CD4-positive, alpha-beta T cell treated with Interleukin-17A for 1 hour (primary cell): Measurements from ENCODE around the gene DNM3.

Source experiments
- DNase-seq: peaks from one replicate; pipeline ENCODE4 v3.0.0-alpha.2; 2020

Gene DNM3

DNA sequence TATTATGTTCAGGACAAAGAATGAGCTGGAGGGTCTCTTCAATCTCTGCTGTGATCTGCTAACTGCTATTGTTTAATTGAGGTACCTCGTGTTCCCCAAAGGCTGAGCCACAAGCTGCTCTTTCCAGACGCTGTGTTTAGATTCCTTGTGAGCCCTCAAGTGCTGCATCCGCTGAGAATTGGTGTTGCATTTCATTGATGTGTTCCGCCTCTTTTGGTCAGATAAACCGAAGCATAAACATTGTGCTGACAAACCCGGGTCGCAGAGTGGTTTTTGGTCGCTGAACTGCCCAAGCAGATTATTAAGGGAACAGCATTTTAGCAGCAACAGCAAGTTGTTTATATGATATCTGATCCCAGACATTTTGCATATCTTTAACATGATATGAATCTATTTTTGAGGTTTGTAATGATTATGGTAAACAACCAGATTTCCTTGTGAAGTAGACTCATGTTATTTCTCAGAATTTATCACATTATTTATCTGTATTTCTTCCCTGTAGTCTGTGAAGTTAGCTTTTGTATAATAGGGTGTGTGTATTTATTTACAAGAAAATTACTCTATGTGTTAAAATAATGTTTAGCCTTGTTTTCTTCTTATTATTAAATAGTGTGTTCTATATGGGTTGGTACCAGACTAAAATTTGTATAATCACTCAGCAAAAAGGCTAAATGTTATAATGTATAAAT is 362.0 kb downstream of the DNM3 start:
- DNase-seq = peak; percentile 10

DNA sequence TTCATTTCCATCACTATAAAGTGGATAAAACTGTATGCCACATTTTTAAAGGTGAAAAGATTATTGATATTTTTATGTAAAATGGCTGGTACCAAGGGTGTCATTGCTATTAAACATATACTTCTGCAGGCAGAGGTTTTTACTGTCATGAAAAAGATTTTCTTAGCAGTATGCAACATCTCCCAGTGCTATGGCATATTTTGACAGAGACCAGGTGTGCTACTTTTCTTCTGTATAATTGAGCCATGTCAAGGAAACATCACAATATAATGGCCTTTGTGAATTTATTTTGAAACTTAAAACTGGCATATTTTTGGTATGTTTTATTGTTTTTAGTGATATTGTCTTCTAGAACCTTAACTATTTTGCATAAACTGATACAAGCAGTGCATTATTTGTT is 362.6 kb downstream of the DNM3 start:
- no peak for DNase-seq

DNA sequence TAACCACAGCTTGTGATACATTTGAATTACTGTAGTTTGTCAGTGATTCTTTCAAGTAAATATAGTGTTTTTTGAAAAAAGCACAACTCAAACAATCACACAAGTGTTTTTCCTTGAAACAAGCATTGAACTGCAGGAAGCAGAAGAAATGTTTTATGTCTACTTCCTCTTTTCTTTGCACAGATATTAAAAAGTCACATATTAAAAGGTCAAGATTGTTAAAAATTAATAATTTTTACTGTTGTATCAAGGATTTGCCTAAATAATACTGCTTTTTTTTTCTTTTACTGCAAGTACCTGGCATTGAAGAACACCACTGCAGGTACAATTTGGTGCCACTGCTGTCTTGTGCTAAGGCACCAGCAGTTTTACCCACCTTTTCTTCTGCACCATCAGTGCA is 365.0 kb downstream of the DNM3 start:
- no peak for DNase-seq

DNA sequence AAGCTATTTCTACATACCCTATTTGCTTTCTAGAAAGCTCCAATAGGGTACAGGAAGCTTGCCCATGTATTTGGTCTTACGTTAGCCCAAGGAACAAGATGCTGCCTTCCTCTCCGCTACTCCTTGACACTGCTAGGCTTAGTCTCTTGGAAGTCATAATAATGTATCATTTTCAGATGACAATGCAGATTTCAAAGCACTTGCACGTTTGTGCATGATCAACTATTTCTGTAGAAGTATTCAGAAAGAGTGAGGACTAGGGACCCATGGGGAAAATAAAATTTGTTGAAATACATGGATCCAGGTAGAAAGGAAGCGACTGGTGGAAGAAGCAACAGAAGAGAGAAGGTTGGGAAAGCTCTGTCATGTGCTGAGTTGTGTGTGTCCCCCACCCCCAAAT is 367.3 kb downstream of the DNM3 start:
- no peak for DNase-seq

DNA sequence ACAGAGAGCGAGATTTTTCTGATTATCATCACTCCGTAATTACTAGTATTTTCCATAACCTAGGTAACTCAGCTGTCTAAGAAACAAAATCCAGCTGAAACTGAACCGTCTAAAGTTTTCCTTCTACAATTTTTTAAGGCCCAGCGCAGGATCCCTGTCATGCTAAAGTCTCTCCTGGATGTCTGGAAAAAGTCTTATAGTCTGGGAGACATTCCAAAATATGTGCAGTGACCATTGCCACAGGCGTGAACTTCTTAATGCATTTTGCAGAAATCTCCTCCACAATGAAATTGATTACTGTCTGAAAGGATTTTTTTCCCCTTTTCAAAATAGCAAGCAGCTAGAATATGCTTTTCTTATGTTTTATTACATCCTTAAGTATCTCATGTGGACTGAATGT is 369.9 kb downstream of the DNM3 start:
- DNase-seq = no peak

DNA sequence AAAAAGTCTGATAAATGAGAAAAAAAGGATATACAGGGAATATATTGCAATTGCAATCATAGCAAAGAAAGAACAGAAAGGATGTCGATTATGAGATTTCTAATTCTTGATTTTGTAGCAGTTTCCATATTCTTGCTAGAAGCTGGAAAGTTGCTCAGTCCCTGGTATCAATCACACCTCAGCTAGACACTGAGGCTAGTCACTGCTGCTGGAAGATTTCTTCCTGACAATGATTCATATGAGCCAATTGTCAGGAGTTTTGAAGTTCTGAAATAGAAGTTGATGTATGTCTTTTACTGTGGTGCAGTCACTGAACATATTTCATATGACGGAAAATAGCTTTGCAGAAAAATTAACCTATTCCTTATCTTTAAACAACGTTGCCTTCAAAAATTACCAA is 370.8 kb downstream of the DNM3 start:
- DNase-seq = no peak

DNA sequence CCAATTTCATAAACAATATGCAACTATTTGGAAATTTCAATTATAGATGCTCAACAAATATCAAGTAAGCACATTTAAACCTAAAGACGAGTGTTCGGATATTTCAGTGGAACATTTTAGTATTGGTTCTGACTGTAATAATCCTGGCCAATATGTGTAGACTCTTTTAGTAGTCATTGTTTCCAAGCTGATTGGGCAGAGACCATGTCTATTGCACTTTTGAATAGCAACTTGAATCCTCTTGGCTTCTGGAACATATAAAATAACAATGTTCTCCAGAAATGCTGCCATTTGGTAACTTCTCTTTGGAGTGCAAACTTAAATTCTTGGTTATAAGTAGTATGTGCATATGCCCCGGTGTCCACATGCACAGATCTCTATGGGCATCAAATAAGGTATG is 373.7 kb downstream of the DNM3 start:
- no peak for DNase-seq

DNA sequence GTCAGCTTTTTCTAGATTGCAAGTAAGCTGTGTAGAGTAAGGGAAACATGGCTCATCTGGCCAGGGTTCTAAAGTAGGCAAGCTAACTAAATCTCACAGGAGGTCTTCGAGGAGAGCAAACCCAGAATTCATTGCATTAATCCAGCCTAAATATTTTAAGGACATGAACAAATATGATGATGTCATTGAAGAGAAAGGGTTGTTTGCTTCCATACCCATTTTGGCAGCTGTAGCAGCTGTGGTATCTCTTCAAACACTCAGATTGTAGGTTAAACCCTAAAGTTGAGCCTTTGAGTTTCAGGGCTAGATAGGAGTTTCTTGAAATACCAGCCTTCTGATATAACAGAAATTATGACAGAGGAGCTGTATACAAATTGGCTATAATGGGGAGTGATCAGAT is 378.7 kb downstream of the DNM3 start:
- no peak for DNase-seq

DNA sequence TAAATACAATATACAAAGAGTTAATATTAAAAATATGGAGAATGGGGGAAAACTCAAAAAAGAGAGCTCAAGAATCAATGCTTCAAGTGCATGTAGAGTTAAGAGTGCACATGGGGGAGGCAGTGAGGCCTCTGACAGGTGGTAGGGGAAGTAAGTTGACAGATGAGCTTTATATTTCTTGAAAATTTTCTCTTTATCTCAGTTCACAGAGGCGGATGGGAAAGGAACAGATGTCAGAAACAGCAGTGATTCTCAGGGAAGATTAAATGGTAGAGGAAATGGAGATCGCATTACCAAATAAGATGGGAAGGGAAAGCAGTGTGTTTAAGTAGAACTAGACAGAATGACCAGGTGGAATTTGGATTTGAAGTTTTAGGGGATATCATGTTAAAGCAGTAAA is 379.1 kb downstream of the DNM3 start:
- DNase-seq = no peak

DNA sequence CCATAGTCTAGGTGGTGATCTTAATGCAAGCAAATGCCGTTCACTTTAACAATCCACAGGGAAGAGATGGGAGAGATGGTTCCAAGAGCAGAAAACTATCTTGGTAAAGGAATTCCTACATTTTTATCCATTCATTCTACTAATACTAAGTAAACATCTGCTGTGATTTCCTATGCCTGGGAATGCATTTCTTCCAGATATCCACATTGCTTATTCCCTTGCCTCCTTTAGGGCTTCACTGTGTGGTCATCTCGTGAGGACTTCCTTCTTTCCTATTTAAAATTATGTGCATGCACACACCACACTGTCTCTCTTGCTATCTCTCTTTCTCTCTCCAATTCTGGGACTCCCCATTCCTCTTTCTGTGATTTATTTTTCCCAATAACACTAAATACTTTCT is 380.1 kb downstream of the DNM3 start:
- DNase-seq = no peak

DNA sequence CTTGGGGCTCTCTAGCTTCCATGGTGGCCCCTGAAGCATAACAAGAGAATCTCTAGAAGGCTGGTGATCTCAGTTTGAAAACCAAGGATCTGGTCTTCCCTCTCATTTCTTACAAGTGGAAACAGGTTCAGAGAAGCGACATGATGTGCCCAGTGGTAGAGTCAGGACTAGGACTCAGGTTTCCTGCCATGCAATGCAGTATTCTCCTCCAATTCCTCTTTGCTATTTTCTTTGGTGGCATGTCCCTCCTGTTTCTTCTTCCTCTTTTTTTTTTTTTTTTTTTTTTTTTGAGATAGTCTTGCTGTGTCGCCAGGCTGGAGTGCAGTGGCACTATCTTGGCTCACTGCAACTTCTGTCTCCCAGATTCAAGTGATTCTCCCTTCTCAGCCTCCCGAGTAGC is 383.6 kb downstream of the DNM3 start:
- no peak for DNase-seq

DNA sequence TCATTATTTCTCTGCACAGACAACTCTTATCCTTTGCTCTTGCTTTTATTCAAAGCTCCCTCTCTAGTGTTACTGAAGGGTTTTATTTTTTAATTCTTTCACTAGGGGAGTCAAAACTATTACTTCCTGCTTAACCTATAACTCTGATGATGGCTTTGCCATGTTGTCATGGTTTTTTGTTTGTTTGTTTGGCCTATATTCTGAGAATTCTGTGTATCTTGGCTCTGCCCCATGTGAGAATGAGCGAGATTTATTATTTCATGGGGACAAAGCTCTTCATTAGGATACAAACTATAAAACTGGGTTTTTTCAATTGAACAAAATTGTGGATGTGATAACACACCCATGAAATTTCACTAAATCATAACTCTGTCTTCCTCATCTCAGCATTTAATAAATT is 388.6 kb downstream of the DNM3 start:
- DNase-seq = no peak

DNA sequence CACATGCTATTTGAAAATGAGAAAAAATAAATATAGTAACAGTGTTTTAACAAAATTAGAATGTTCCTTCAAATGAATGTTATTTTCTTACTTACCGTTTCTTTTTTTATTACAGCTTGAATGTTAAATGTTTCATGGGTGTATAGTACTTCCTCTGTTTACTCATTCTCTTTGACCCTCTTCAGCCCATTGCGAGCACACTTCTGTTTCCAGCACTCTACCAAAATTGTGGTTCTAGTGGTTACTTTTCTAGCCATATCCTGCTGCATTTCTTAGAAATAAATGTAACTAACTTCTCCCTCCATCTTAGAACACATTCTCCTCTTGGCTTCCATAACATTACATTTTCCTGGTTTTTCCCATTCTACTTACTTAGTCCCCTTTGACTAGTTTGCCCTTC is 389.2 kb downstream of the DNM3 start:
- DNase-seq = no peak

DNA sequence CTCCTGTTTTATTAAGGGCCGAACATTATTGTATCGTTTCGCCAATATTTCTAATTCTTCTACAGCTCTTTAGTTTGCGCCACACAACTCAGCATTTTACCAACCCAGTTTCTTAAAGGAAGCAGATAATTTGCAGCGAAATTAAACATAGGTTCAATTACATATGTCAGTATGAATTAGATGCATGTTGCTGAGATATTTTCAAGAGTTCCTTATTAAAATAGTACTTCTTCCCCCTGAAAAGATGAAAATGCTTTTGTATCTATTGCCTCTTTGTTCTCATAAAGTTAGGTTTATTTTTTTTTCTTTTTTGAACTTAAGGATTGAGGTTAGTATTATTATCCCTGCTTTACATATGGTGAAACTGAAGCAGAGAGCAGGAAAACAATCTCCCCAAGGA is 395.7 kb downstream of the DNM3 start:
- no peak for DNase-seq

DNA sequence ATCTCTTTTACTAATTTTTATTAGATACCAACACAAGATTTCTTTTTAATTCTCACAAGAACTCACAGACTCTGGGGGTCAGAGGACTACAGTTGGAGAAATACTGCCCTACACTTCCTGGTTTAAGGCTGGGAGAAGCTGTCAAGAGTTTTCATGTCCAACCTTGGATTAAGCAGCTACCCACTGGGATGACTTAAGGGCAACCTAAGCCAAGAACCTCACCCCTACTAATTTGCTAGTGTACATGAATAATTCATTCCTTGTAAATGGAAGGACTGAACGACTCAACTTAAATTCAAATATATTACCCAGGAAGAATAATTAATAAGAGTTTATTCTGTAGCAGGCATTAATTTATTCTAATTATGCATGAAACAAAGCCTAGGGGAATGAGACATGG is 396.9 kb downstream of the DNM3 start:
- DNase-seq = no peak

DNA sequence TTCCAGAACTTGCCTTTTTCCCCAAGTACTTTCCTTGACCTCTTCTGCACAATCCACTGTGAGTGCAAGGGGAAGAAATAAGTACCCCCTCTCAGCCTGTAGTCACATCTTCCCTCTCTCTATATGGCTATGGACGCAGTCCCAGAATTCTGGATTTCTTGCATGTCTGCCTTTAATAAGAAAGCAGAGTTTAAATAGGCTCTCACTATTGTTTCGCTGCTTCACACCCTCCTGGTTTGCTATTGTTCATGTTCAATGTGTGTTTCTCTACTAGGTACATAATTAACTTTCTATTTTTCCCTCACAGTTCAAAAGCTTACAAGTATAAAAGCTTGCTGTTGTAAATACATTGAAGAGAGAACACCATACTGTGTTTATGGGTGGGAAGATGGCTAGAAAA is 397.7 kb downstream of the DNM3 start:
- DNase-seq = no peak

DNA sequence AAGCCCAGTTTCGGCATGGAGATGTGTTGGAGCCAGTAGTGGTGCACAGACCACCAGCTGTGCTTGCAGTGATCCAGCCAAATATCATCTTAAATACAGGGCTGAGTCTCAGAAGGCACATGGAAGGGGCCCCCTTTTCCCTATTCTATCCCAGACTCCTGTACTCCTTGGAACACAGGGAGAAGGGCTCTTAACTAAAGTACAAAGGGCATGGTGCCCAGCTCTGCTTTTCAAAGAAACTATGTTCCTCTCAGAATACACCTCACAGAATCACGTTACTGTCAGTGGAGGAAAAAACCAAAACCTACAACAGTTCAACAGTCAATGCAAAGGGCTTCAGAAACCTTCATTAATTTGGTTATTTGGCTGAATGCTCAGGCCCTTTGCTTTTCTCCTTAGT is 398.6 kb downstream of the DNM3 start:
- no peak for DNase-seq

DNA sequence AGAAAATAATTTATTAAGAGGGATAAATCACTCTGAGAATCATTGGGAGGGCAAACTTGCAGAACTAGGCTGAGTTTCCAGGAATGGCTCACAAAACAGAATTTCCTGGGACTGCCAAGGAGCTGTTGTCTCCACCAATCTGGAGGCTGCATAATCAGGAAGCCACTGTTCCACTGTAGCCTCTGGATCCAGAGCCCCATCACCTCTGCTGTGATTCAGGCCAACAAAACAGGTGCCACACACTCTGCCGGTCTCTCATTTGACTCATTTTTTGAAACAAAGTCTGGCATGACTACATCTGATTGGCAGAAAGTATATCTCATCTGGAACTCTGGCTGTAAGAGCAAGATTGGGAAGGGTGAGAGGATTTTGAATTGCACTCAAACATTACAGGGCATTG is 400.2 kb downstream of the DNM3 start:
- DNase-seq = no peak

DNA sequence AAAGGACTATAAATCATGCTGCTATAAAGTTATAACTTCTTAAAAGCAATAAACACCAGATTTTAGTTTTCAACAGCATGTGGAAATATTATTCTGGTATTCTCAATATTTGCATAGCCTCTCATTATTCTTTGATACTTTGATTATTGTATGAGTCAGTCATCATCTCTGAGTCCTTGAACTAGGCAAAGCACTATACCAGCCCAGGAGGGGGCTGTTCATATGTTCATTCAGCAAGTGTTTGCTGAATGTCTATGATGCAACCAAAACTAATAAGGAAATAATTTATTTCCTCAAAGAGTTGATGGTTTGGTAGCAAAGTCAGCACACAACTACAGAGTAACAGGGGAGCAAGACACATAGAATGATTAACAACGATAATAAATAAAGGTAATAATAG is 403.6 kb downstream of the DNM3 start:
- DNase-seq = no peak

DNA sequence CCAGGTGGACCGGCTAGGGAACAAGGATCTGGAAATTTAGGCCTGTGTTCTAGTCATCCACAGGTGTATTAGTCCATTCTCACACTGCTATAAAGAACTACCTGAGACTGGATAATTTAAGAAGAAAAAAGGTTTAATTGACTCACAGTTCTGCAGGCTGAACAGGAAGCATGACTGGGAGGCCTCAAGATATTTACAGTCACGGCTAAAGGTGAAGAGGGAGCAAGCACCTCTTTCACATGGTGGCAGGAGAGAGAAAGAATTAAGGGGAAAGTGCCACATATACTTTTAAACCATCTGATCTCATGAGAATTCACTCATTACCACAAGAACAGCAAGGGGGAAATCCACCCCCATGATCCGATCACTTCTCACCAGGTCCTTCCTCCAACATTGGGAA is 404.5 kb downstream of the DNM3 start:
- no peak for DNase-seq

DNA sequence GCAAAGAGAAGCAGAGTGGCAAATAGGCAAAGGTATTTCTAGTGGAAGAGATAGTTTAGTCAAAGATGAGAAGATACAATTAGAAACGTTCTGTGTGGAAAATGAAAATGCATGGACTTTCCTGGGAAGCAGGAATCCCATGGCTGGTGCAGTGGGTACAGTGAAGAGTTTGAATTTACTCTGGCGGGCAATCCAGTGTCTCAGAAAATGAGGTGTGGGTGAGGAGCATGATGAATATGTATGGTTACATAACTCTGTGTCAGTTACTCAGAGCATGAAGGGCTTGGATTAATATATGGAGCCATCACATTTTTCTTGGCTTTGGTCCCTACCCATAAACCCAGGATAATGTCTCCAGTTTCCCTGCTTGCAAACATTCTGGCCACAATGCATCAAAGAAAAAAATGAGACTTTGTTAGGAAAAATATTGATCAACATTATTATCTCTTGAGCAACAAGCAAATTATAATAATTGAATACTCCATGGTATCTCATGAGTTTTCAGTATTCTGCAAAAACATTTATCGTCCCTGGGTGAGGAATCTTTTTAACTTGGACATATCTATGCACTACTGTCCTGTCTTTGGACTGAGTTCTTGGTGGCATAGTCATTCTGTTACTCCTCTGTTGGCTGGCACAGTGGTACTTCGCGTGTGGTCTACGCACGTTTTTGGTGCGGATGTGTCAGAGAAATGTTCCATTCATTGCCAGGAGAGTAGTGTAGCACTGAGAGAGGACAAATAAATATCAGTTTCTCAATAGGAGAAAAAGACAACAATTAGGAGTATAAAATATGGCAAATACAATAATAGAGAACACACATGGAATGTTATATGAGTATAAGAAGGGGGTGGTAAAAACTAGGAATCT is 405.5 kb downstream of the DNM3 start:
- DNase-seq = no peak

DNA sequence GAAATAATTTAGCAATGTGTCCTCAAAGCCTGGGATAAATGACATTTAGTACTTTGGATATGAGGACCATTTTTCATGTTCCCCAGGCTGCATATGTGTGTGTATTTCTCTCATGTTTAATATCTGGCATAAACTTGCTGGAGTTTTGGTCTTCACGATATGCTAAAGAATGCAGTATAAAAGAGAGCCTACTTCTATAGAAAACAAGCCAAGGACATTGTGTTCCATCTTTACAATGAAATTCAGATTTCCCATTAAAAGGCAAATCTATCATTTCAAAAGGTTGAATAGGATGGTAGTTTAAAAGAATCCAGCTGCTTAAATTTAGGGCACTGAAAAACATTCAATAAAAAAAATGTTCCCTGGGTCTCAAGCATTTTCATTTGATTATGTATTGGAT is 410.2 kb downstream of the DNM3 start:
- no peak for DNase-seq

DNA sequence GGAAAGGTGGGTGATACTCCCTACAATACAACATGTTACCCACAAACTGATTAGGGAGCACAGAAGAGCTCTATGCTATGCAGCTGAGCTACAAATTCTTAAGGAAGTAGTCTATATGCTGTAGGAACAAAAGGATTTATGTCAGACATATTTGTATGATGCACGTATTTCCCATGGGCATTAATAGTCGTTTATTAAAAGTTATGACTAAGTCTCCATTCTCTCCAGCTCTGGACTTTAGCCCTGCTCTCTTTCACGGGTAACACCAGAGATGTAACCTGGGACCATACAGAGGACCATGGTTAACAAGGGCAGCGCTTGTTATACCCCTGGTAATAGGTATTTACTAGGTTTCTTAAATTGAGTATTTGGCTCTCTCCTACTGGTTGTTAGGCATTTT is 411.0 kb downstream of the DNM3 start:
- no peak for DNase-seq

DNA sequence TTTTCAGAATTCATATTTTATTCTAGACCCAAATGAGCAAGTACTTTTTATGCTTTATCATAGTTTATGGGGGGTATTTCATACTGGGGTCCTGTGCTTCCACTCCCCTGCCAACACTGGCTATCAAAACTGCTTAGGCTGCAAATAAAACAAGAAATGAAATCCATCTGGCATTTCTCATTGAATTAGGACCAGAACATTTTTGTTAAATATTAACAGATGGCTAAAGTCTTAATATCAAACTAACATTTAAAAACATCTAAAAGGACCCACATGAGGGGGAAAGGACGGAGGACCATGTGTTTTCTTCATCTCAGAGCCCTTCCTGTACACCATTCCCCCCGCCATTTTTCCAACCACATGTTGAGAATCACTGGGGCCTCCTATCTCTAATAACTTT is 411.7 kb downstream of the DNM3 start:
- DNase-seq = no peak
